ENCODE measurements around the gene SLC8A2. TPM values are rescaled to one million over a fixed set of nuclear protein-coding genes. Genes with fewer than 3 reads are reported as not detected.

SLC8A2 gene
- polyA plus RNA-seq, 2 donors = 0.16 to 0.29 TPM

- H3K36me3 ChIP-seq (ENCODE audit: control insufficient read depth in 2 of 2, insufficient read depth in 2 of 2, low read length in 1 of 2) = no peaks in the 10 kb centered on the region
- peaks cover 0 to 6% of the 10 kb centered on the region in 2 donors for H3K9me3 ChIP-seq (ENCODE audit: control insufficient read depth in 2 of 2, insufficient read depth in 1 of 2, low read depth in 1 of 2, low read length in 1 of 2)
- H3K27ac ChIP-seq (ENCODE audit: low read depth in 2 of 2, low read length in 1 of 2) = no peak overlapping the region
- no peak overlapping the region for H3K4me3 ChIP-seq (ENCODE audit: low read depth in 1 of 2, low read length in 2 of 2)
- H3K4me1 ChIP-seq (ENCODE audit: control insufficient read depth in 2 of 2, insufficient read depth in 2 of 2, low read length in 1 of 2) = no peaks in the 10 kb centered on the region
- H3K27me3 ChIP-seq (ENCODE audit: control insufficient read depth in 1 of 2, insufficient read depth in 2 of 2, low read length in 2 of 2) = peaks cover 0 to 3% of the 10 kb centered on the region in 2 donors
- WGBS, 2 donors = 11 to 18% methylated on average over 6 of the region's 6 CpGs
These were observed 2.4 kb downstream of the SLC8A2 start for GRCh38 chr19:47469363-47469700.

- H3K27me3 ChIP-seq (ENCODE audit: control insufficient read depth in 1 of 2, insufficient read depth in 2 of 2, low read length in 2 of 2) = peaks cover 0 to 3% of the 10 kb centered on the region in 2 donors
These were observed 3.8 kb downstream of the SLC8A2 start for GRCh38 chr19:47467914-47468313.

DNA sequence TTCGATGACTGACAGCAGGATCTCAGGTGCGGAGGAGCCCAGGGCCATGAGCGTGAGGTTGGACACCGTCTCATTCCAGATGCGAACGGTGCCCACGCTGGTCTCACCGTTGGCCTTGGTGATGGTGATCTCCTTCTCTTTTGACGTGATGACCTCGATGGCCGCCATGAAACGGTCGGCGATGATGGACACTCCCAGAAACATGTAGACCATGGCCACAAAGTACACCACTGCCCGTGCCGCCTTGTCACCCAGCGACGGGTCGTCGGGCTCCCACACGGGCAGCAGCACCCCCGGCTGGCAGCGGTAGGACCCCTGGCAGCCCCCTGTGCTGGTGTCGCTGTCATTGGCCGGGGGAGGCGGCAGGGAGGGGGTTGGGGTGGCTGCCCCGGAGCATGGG is 5.7 kb downstream of the SLC8A2 start:
- H3K27me3 ChIP-seq (ENCODE audit: control insufficient read depth in 1 of 2, insufficient read depth in 2 of 2, low read length in 2 of 2) = peaks cover 0 to 3% of the 10 kb centered on the region in 2 donors

More at GRCh38 chr19:47467914-47468313, 3.8 kb downstream of the SLC8A2 start:
- Histone ChIP-seq H3K36me3 (ENCODE audit: control insufficient read depth in 2 of 2, insufficient read depth in 2 of 2, low read length in 1 of 2) (no peaks in the 10 kb centered on the region), H3K4me3 (ENCODE audit: low read depth in 1 of 2, low read length in 2 of 2) (no peak overlapping the region), H3K9me3 (ENCODE audit: control insufficient read depth in 2 of 2, insufficient read depth in 1 of 2, low read depth in 1 of 2, low read length in 1 of 2) (peaks cover 0 to 4% of the 10 kb centered on the region in 2 donors), H3K4me1 (ENCODE audit: control insufficient read depth in 2 of 2, insufficient read depth in 2 of 2, low read length in 1 of 2) (no peaks in the 10 kb centered on the region), H3K27ac (ENCODE audit: low read depth in 2 of 2, low read length in 1 of 2) (no peak overlapping the region)
- WGBS, 2 donors = 42 to 48% methylated on average over 9 of the region's 9 CpGs

DNA sequence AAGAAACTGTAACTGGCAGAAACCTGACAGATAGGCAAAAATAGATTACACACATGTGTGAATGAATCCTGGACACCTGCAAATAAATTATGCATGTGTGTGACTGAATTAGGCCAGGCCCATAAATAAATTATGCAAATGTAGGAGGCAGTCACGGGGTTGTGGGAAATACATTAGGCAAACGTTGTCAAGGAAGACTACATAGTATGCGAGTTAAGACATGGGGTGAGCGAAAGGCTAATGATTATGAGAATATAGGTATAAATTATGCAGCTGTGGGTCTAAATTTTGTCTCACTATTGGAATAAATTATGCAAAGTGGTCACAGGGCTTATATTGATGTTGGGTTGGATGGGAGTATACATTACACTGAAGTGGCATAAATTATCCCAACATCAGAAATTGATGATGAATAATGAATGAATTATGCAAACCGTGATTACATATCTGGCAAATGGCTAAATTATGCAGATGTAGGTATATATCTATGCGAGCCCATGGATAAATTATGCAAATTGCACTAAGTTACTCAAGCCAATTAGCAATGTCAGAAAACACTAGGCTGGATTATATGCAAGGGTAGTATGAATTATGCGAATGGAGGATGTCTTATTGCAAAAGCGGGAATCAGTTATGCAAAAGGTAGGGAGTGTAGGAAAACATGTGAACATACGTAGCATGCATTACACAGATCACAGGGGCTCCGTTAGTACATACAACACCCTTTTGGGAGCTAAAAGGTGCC is 6.8 kb downstream of the SLC8A2 start:
- WGBS, 2 donors = 67 to 72% methylated on average over 10 of the region's 10 CpGs
- H3K27me3 ChIP-seq (ENCODE audit: control insufficient read depth in 1 of 2, insufficient read depth in 2 of 2, low read length in 2 of 2) = peaks cover 0 to 3% of the 10 kb centered on the region in 2 donors
- H3K36me3 ChIP-seq (ENCODE audit: control insufficient read depth in 2 of 2, insufficient read depth in 2 of 2, low read length in 1 of 2) = no peaks in the 10 kb centered on the region
- H3K27ac ChIP-seq (ENCODE audit: low read depth in 2 of 2, low read length in 1 of 2) = no peak overlapping the region
- H3K9me3 ChIP-seq (ENCODE audit: control insufficient read depth in 2 of 2, insufficient read depth in 1 of 2, low read depth in 1 of 2, low read length in 1 of 2) = peaks cover 0 to 4% of the 10 kb centered on the region in 2 donors
- H3K4me1 ChIP-seq (ENCODE audit: control insufficient read depth in 2 of 2, insufficient read depth in 2 of 2, low read length in 1 of 2) = no peaks in the 10 kb centered on the region
- no peak overlapping the region for H3K4me3 ChIP-seq (ENCODE audit: low read depth in 1 of 2, low read length in 2 of 2)

More for the DNA sequence above, 5.7 kb downstream of the SLC8A2 start:
- H3K36me3 ChIP-seq (ENCODE audit: control insufficient read depth in 2 of 2, insufficient read depth in 2 of 2, low read length in 1 of 2) = no peaks in the 10 kb centered on the region
- 87 to 88% methylated on average over 27 of the region's 27 CpGs for WGBS, 2 donors
- H3K27ac ChIP-seq (ENCODE audit: low read depth in 2 of 2, low read length in 1 of 2) = no peak overlapping the region
- H3K4me3 ChIP-seq (ENCODE audit: low read depth in 1 of 2, low read length in 2 of 2) = no peak overlapping the region
- peaks cover 0 to 4% of the 10 kb centered on the region in 2 donors for H3K9me3 ChIP-seq (ENCODE audit: control insufficient read depth in 2 of 2, insufficient read depth in 1 of 2, low read depth in 1 of 2, low read length in 1 of 2)
- H3K4me1 ChIP-seq (ENCODE audit: control insufficient read depth in 2 of 2, insufficient read depth in 2 of 2, low read length in 1 of 2) = no peaks in the 10 kb centered on the region

DNA sequence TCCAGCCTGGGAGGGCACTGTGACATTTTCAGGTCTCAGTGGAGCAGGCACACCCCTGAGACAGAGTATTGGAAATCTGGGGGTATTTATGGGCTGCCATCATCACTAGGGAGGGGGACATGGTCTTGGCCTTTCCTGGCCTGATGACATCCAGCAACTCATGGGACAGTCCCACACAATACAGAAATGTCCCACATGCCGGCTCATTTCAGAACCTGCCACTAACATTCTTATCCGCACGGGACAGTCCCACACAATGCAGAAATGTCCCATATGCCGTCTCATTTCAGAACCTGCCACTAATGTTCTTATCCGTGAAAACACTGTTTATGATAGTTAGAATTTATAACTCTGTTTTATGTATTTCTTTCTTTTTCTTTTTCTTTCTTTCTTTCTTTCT is 9.8 kb downstream of the SLC8A2 start:
- Histone ChIP-seq H3K9me3 (ENCODE audit: control insufficient read depth in 2 of 2, insufficient read depth in 1 of 2, low read depth in 1 of 2, low read length in 1 of 2) (peaks cover 4 to 6% of the 10 kb centered on the region in 2 donors), H3K27me3 (ENCODE audit: control insufficient read depth in 1 of 2, insufficient read depth in 2 of 2, low read length in 2 of 2) (peaks cover 0 to 11% of the 10 kb centered on the region in 2 donors), H3K4me3 (ENCODE audit: low read depth in 1 of 2, low read length in 2 of 2) (no peak overlapping the region), H3K4me1 (ENCODE audit: control insufficient read depth in 2 of 2, insufficient read depth in 2 of 2, low read length in 1 of 2) (peaks cover 0 to 6% of the 10 kb centered on the region in 2 donors), H3K36me3 (ENCODE audit: control insufficient read depth in 2 of 2, insufficient read depth in 2 of 2, low read length in 1 of 2) (no peaks in the 10 kb centered on the region), H3K27ac (ENCODE audit: low read depth in 2 of 2, low read length in 1 of 2) (no peak overlapping the region)
- 84 to 85% methylated on average over 5 of the region's 5 CpGs for WGBS, 2 donors

GRCh38 chr19:47459477-47459876 is 12.2 kb downstream of the SLC8A2 start:
- H3K4me3 ChIP-seq (ENCODE audit: low read depth in 1 of 2, low read length in 2 of 2) = no peak overlapping the region
- WGBS, 2 donors = 90% methylated on average over 14 of the region's 14 CpGs
- no peak overlapping the region for H3K27ac ChIP-seq (ENCODE audit: low read depth in 2 of 2, low read length in 1 of 2)

DNA sequence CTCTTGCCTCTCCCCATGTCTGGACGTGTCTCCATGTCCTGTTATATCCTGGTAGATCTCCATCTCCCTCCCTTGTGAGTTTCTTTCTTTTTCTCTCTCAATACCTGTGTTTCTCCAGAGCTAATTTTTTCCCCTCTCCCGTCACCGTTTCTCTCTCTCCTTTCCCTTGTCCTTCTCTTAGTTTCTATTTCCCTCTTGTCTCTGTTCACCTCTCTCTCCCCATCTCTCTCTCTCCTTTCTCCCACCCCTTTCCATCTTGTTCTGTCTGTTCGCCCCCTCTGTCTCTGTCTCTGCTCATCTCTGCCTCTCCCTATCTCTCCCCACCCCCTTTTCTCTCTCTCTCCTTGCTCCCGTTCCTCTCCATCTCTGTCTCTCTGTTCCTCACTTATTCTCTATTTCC is 13.0 kb downstream of the SLC8A2 start:
- WGBS, 2 donors = 22 to 46% methylated on average over 5 of the region's 5 CpGs
- H3K36me3 ChIP-seq (ENCODE audit: control insufficient read depth in 2 of 2, insufficient read depth in 2 of 2, low read length in 1 of 2) = no peaks in the 10 kb centered on the region
- no peak overlapping the region for H3K4me3 ChIP-seq (ENCODE audit: low read depth in 1 of 2, low read length in 2 of 2)
- H3K27me3 ChIP-seq (ENCODE audit: control insufficient read depth in 1 of 2, insufficient read depth in 2 of 2, low read length in 2 of 2) = peaks cover 0 to 11% of the 10 kb centered on the region in 2 donors
- peaks cover 0 to 7% of the 10 kb centered on the region in 2 donors for H3K4me1 ChIP-seq (ENCODE audit: control insufficient read depth in 2 of 2, insufficient read depth in 2 of 2, low read length in 1 of 2)
- no peak overlapping the region for H3K27ac ChIP-seq (ENCODE audit: low read depth in 2 of 2, low read length in 1 of 2)
- peaks cover 4 to 11% of the 10 kb centered on the region in 2 donors for H3K9me3 ChIP-seq (ENCODE audit: control insufficient read depth in 2 of 2, insufficient read depth in 1 of 2, low read depth in 1 of 2, low read length in 1 of 2)

More at GRCh38 chr19:47459477-47459876, 12.2 kb downstream of the SLC8A2 start:
- no peaks in the 10 kb centered on the region for H3K36me3 ChIP-seq (ENCODE audit: control insufficient read depth in 2 of 2, insufficient read depth in 2 of 2, low read length in 1 of 2)
- peaks cover 4 to 11% of the 10 kb centered on the region in 2 donors for H3K9me3 ChIP-seq (ENCODE audit: control insufficient read depth in 2 of 2, insufficient read depth in 1 of 2, low read depth in 1 of 2, low read length in 1 of 2)
- H3K27me3 ChIP-seq (ENCODE audit: control insufficient read depth in 1 of 2, insufficient read depth in 2 of 2, low read length in 2 of 2) = peaks cover 0 to 11% of the 10 kb centered on the region in 2 donors
- peaks cover 0 to 7% of the 10 kb centered on the region in 2 donors for H3K4me1 ChIP-seq (ENCODE audit: control insufficient read depth in 2 of 2, insufficient read depth in 2 of 2, low read length in 1 of 2)

GRCh38 chr19:47456721-47457474 is 14.8 kb downstream of the SLC8A2 start:
- H3K4me1 ChIP-seq (ENCODE audit: control insufficient read depth in 2 of 2, insufficient read depth in 2 of 2, low read length in 1 of 2) = peaks cover 0 to 7% of the 10 kb centered on the region in 2 donors
- H3K27me3 ChIP-seq (ENCODE audit: control insufficient read depth in 1 of 2, insufficient read depth in 2 of 2, low read length in 2 of 2) = peaks cover 0 to 11% of the 10 kb centered on the region in 2 donors
- H3K4me3 ChIP-seq (ENCODE audit: low read depth in 1 of 2, low read length in 2 of 2) = no peak overlapping the region
- no peaks in the 10 kb centered on the region for H3K36me3 ChIP-seq (ENCODE audit: control insufficient read depth in 2 of 2, insufficient read depth in 2 of 2, low read length in 1 of 2)
- 30 to 45% methylated on average over 77 of the region's 77 CpGs for WGBS, 2 donors
- no peak overlapping the region for H3K27ac ChIP-seq (ENCODE audit: low read depth in 2 of 2, low read length in 1 of 2)
- H3K9me3 ChIP-seq (ENCODE audit: control insufficient read depth in 2 of 2, insufficient read depth in 1 of 2, low read depth in 1 of 2, low read length in 1 of 2) = peaks cover 4 to 11% of the 10 kb centered on the region in 2 donors

- 58 to 60% methylated on average over 7 of the region's 7 CpGs for WGBS, 2 donors
- Histone ChIP-seq H3K27ac (ENCODE audit: low read depth in 2 of 2, low read length in 1 of 2) (no peak overlapping the region), H3K9me3 (ENCODE audit: control insufficient read depth in 2 of 2, insufficient read depth in 1 of 2, low read depth in 1 of 2, low read length in 1 of 2) (peaks cover 6 to 9% of the 10 kb centered on the region in 2 donors), H3K4me3 (ENCODE audit: low read depth in 1 of 2, low read length in 2 of 2) (no peak overlapping the region), H3K27me3 (ENCODE audit: control insufficient read depth in 1 of 2, insufficient read depth in 2 of 2, low read length in 2 of 2) (peaks cover 0 to 11% of the 10 kb centered on the region in 2 donors), H3K4me1 (ENCODE audit: control insufficient read depth in 2 of 2, insufficient read depth in 2 of 2, low read length in 1 of 2) (peaks cover 0 to 12% of the 10 kb centered on the region in 2 donors), H3K36me3 (ENCODE audit: control insufficient read depth in 2 of 2, insufficient read depth in 2 of 2, low read length in 1 of 2) (no peaks in the 10 kb centered on the region)
These were observed 21.2 kb downstream of the SLC8A2 start for GRCh38 chr19:47450478-47450877.
